GM19455 (cell line): ENCODE measurements around the gene NATD1.

ENCODE experiments used
- ATAC-seq: cut with Tn5 transposase; IDR thresholded peaks from one replicate; pipeline ENCODE4 v1.9.1; 2021; ENCODE audit not compliant: unreplicated experiment

The NATD1 gene

GRCh38 chr17:21218101-21218500 lies 35.1 kb downstream of the NATD1 start:
- ATAC-seq, result no peak

DNA sequence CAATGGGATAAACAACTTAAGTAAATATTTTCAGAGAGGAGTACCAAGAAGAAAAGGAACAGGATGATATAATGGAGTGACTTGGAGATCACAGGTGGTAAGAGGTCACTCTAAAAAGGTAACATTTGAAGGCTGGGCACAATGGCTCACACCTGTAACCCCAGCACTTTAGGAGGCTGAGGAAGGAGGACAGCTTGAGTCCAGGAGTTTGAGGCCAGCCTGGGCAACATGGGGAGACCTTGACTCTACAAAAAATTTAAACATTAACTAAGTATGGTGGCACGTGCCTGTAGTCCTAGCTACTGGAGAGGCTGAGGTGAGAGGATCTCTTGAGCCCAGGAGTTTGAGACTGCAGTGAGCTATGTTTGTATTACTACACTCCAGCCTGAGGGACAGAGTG lies 35.9 kb downstream of the NATD1 start:
- no peak for ATAC-seq

GRCh38 chr17:21215935-21216334 lies 37.3 kb downstream of the NATD1 start:
- ATAC-seq, result no peak

- ATAC-seq, result peak; percentile 16
These were observed 38.3 kb downstream of the NATD1 start for GRCh38 chr17:21214777-21215541.

DNA sequence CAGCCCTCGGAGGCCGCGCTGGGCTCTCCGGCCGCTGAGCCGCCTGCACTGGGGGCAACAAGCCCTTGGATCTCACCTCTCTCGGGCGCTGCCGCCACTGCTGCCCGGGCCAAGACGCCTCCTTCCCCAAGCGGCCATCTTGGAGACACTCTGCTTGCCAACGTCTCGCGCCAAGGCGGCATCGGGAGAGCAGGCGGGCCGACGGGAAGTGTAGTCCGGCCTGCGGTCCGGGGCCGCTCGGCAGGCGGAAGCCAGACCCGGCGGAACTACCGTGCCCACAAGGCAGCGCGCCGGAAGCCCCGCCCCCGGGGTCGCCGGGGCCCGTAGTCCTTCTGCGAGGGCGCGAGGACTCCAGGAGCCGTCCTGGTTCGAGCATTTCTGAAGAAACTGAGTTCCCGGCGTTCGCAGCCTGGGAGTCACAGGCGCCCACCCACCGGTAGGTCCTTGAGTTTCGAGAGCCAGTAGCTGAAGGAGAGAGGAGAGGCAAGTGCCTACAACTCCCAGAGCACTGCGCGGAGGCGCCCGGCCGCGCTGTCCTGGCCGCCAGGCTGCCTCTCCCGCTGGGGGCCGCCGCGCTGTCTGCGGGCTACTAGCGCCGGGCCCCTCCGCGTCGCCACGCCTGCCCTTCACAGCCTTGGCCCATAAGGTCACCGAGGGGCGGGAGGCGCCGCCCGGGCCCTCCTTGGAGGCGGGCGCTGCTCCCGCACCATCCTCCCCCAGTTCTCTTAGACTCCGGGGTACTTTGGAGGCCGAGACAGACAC lies 39.0 kb downstream of the NATD1 start, which contains the start of gene TMEM11:
TMEM11 (minus strand) TSS at position 147 of the 762 bp plus-strand sequence; CDS start at position 138, 9 bp downstream.
- ATAC-seq, result peak; percentile 90

GRCh38 chr17:21213638-21214014 lies 39.6 kb downstream of the NATD1 start:
- ATAC-seq, result peak; percentile 19

- no peak for ATAC-seq
These were observed 40.2 kb downstream of the NATD1 start for GRCh38 chr17:21212826-21213637.

GRCh38 chr17:21211825-21212479 lies 41.3 kb downstream of the NATD1 start:
- ATAC-seq, result no peak

DNA sequence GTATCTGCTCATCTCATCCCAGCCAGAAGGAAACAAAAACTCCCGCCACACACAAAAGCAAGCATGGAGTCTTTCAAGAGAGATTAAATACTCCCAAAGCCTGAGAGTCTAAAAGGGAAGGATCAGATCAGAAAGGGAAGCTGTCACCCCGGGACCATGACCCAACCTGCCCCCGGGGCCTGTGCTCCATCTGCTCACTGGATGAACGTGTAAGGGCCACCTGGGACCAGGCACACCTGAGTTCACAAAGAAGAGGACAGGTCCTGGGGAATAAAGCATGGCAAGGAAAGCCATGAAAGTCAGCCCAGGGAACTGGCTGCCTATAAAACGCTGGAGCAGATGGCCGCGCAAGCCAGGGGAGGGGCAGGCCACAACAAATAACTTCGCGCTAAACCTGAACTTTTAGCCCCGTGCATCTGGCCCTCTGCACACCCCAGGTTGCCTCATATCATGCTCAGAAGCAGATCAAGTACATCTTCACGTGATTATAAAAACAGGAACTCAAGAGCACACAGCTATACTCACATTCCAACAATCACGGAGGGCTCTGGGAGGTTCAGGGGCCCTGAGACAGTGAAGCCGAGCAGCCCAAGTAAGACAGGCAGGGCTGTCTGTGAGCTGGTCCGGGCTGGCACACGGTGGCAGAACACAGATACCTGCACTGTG lies 42.7 kb downstream of the NATD1 start:
- ATAC-seq, result no peak

DNA sequence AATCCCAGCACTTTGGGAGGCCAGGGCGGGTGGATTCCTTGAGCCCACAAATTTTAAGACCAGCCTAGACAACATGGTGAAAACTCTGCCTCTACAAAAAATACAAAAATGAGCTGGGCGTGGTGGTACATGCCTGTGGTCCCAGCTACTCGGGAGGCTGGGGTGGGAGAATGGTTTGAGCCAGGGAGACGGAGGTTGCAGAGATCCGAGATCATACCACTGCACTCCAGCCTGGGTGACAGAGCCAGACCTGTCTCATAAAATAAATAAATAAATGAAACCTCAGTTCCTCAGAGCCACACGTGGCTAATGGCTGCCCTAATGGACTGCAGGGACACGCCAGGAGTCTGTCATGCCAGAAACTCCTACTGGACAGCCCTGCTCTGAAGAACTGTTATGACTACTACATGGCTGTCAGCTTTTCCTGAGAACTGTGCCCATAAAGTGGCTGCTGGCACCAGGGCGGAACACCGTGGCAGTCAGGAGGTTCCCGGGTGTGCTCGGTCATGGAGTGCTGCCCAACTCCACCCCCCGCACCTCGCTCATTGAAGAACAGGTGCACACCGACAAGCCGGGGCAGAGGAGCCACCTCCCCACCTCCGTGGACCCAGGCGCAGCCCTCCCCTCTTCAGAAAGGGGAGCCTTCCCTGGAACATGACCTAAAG lies 43.6 kb downstream of the NATD1 start:
- no peak for ATAC-seq

DNA sequence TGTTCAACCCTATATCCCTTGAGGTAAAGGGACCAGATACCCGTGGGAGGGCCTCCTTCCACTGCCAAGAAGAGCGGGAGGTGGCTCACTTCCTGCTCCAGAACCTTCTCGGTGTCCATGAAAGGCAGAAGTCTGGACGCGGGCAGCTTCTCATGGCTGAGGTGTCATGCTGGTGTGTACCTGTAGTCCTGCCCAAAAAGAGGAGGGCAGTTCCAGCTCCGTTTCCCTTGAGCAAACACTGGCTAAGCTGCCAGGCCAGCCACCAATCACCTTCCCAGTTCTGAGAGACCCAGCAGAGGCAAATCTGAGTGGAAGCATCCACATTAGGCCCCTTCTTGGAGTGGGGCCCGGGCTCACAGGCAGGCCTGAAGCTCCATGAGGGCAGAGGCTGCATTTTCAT lies 44.9 kb downstream of the NATD1 start:
- ATAC-seq, result no peak

GRCh38 chr17:21204935-21205334 lies 48.3 kb downstream of the NATD1 start:
- ATAC-seq, result no peak

GRCh38 chr17:21202512-21202911 lies 50.7 kb downstream of the NATD1 start:
- ATAC-seq, result no peak

DNA sequence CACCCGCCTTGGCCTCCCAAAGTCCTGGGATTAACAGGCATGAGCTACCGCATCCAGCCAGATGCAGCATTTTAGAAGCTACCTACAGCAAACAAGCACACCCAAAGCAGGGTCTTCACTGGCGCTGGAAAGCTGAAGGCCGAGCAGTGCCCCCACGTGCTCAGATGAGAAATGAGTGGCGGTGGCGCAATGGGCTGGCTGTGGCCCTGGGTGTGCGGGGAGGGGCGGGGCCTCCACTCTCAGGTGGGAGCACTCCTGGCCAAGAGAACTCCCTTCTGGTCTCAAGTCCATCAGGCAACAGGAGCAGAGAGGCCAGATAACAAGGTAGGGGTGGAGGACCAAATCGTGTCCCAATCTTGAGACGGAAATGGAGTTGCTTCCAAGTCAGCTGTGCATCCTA lies 51.3 kb downstream of the NATD1 start:
- ATAC-seq, result no peak

DNA sequence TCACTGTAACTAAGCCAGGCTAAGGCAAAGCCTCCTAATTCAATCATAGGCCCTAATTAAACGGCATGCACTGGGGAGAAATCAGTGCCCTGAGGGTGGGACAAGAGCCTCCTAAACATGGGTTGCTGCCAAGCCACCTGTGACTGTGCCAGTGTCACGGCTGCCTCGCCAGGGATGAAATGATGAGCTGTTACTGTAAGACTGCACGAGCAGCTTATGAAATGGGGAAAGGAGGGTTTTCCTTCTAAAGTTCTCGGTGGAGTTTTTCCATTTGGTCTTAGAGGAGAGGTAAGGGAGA lies 52.0 kb downstream of the NATD1 start:
- no peak for ATAC-seq

DNA sequence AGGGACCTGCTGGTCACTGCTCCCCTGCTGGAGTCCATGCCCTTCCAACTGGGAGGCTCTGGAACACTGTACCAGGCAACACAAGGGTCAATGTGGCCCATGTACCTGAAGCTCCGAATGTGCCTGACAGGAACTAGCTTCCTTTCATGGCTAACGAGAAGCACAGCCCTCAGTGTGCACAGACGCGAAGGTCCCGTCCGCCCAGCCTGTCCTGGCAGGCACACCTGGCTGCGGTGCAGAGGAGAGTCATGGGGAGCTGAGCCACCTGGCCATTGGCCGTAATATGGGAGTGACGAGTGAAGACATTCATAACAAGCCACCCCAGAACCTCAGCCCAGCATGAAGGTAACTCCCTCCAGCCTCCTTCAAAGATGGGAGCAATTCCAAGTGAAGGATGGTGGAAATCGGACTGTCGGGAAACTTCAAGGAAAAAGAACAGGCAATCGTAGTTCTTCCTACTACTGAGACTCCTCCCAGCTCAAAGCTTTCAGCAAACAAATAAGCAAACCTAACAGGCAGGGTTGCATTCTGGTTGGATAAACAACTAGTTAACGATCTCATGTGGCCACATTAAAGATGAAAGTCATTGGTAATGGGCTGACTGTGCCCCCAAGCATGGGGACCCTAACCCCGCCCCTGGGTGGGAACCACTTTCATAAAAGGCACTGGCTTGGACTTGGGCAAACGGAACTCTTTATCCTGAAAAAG lies 52.5 kb downstream of the NATD1 start:
- no peak for ATAC-seq

DNA sequence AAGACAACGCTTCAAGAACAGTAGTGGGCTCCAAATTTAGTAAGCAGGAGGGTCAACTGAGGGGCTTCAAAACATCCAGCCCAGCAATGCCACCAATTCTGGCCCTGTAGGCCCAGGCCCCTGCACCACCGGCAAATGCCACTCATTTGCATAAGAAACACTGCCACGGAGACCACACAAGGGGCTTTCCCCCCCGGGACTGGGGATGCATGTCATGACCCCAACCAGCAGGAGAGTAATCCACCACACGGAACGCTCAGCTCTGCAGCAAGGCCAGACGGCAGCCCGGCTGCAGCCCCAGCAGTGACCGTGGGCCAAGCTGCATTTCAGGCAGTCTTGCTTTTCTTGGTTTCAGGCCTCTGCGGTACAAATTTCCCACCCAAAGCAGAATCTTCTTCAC lies 53.4 kb downstream of the NATD1 start:
- ATAC-seq, result no peak

DNA sequence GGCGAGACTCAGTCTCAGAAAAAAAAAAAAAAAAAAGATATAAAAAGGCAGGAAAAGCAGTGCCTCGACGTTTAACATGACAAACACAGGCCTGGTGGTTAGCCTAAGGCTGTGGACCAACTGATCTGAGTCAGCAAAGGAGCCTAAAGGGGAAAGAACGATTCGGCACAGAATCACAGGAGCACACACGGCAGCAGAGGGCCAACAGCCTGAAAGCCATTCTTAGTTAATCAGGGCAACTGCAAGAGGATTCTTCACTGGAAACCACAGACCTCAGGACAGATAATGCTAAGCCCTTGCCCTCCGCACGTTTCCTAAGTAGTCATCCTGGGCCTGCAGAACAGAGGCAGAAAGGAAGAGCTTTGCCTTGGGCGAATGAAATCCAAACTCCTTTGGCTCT lies 53.9 kb downstream of the NATD1 start:
- no peak for ATAC-seq

- no peak for ATAC-seq
These were observed 54.8 kb downstream of the NATD1 start for GRCh38 chr17:21198411-21198810.

GRCh38 chr17:21196126-21196525 lies 57.1 kb downstream of the NATD1 start:
- no peak for ATAC-seq
